Measurements from ENCODE around the gene TMEM125. TPM values are rescaled to one million over a fixed set of nuclear protein-coding genes. Genes with fewer than 3 reads are reported as not detected.

TMEM125 gene
- total RNA-seq, 1 experiment from 2014 or later = 24.4 TPM

GRCh38 chr1:43302721-43303470, 33.1 kb downstream of the TMEM125 start:
- no TSS peak for BruUV-seq (replicated peaks)

GRCh38 chr1:43303471-43304313, 33.9 kb downstream of the TMEM125 start:
- no peak overlapping the region for H3K27ac Mint-ChIP-seq (ENCODE audit: unreplicated experiment)
- no peaks in the 10 kb centered on the region for H3K4me1 Mint-ChIP-seq (ENCODE audit: low read depth, unreplicated experiment)

More at GRCh38 chr1:43302721-43303470, 33.1 kb downstream of the TMEM125 start:
- Mint-ChIP-seq H3K36me3 (ENCODE audit: insufficient read depth, unreplicated experiment) (no peaks in the 10 kb centered on the region), H3K27ac (ENCODE audit: unreplicated experiment) (no peak overlapping the region), H3K4me3 (ENCODE audit: low read depth, unreplicated experiment) (no peak overlapping the region), H3K9me3 (ENCODE audit: low read depth, unreplicated experiment) (no peaks in the 10 kb centered on the region), H3K4me1 (ENCODE audit: low read depth, unreplicated experiment) (no peaks in the 10 kb centered on the region), H3K27me3 (ENCODE audit: unreplicated experiment) (peaks cover 50% of the 10 kb centered on the region)
- intact Hi-C loops (cut with micrococcal nuclease; ENCODE audit: unreplicated experiment) = no loop called here
- TF ChIP-seq CTCF (IDR thresholded peaks at IDR 0.05; ENCODE audit: unreplicated experiment) = no peak
- CTCF ChIA-PET = no interaction called here
- no peak for DNase-seq

DNA sequence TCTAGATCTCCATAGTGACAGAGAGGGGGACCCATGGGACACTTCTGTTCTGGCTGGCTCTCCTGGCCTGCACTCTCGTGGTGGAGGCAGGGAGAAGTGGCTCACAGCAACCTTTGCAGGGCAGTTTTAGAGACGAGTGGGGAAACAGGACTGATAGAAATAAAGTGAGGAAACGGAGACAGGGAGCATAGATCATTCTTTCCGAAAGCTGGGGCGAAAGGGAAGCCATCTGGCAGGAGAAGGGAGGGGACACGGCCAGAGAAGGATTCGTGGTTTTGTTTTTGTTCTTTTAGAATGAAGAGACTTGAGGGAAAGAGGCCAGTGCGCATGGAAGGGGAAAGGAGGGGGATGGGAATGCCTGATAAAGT, 34.5 kb downstream of the TMEM125 start:
- no peak for DNase-seq
- Mint-ChIP-seq H3K4me1 (ENCODE audit: low read depth, unreplicated experiment) (no peaks in the 10 kb centered on the region), H3K36me3 (ENCODE audit: insufficient read depth, unreplicated experiment) (no peaks in the 10 kb centered on the region), H3K9me3 (ENCODE audit: low read depth, unreplicated experiment) (no peaks in the 10 kb centered on the region), H3K27me3 (ENCODE audit: unreplicated experiment) (peaks cover 58% of the 10 kb centered on the region), H3K4me3 (ENCODE audit: low read depth, unreplicated experiment) (no peak overlapping the region), H3K27ac (ENCODE audit: unreplicated experiment) (no peak overlapping the region)
- TF ChIP-seq CTCF (IDR thresholded peaks at IDR 0.05; ENCODE audit: unreplicated experiment) = no peak
- CTCF ChIA-PET = no interaction called here
- BruUV-seq (replicated peaks) = no TSS peak
- intact Hi-C loops (cut with micrococcal nuclease; ENCODE audit: unreplicated experiment) = no loop called here

More at GRCh38 chr1:43303471-43304313, 33.9 kb downstream of the TMEM125 start:
- DNase-seq = no peak
- no TSS peak for BruUV-seq (replicated peaks)
- Mint-ChIP-seq H3K27me3 (ENCODE audit: unreplicated experiment) (peaks cover 58% of the 10 kb centered on the region), H3K4me3 (ENCODE audit: low read depth, unreplicated experiment) (no peak overlapping the region), H3K36me3 (ENCODE audit: insufficient read depth, unreplicated experiment) (no peaks in the 10 kb centered on the region), H3K9me3 (ENCODE audit: low read depth, unreplicated experiment) (no peaks in the 10 kb centered on the region)
- TF ChIP-seq CTCF (IDR thresholded peaks at IDR 0.05; ENCODE audit: unreplicated experiment) = no peak
- CTCF ChIA-PET = no interaction called here
- intact Hi-C loops (cut with micrococcal nuclease; ENCODE audit: unreplicated experiment) = no loop called here

DNA sequence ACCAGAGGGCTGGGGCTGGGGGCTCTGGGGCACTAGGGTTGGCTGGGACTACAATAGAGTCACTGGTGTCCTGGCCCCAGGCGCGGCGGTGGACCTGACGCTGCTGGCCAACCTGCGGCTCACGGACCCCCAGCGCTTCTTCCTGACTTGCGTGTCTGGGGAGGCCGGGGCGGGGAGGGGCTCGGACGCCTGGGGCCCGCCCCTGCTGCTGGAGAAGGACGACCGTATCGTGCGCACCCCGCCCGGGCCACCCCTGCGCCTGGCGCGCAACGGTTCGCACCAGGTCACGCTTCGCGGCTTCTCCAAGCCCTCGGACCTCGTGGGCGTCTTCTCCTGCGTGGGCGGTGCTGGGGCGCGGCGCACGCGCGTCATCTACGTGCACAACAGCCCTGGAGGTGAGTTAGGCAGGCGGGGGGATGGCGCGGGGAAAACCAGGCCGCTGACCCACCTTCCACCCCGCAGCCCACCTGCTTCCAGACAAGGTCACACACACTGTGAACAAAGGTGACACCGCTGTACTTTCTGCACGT, 35.1 kb downstream of the TMEM125 start:
- TF ChIP-seq CTCF (IDR thresholded peaks at IDR 0.05; ENCODE audit: unreplicated experiment) = no peak
- CTCF ChIA-PET = no interaction called here
- Mint-ChIP-seq H3K27me3 (ENCODE audit: unreplicated experiment) (peaks cover 62% of the 10 kb centered on the region), H3K4me1 (ENCODE audit: low read depth, unreplicated experiment) (no peaks in the 10 kb centered on the region), H3K4me3 (ENCODE audit: low read depth, unreplicated experiment) (no peak overlapping the region), H3K9me3 (ENCODE audit: low read depth, unreplicated experiment) (no peaks in the 10 kb centered on the region), H3K36me3 (ENCODE audit: insufficient read depth, unreplicated experiment) (no peaks in the 10 kb centered on the region), H3K27ac (ENCODE audit: unreplicated experiment) (no peak overlapping the region)
- no TSS peak for BruUV-seq (replicated peaks)
- DNase-seq = no peak
- intact Hi-C loops (cut with micrococcal nuclease; ENCODE audit: unreplicated experiment) = no loop called here

Data from Calu3 (cell line).